GM19240 (cell line): ENCODE measurements around the gene ACTR3C.
"Not testable (repeated sequence)": the region's sequence is repeated elsewhere in the genome, so short reads cannot be mapped to it uniquely, and the experiment has no call there.

ENCODE experiments used
- DNase-seq: peaks from one replicate; pipeline ENCODE4 v3.0.0; 2011; ENCODE audit warnings: low spot score; ENCODE audit not compliant: insufficient read length

Gene ACTR3C

GRCh38 chr7:150204577-150204976 lies 118.8 kb downstream of the ACTR3C start:
- not testable (repeated sequence) for DNase-seq

GRCh38 chr7:150202894-150203293 lies 120.5 kb downstream of the ACTR3C start:
- not testable (repeated sequence) for DNase-seq
